Activated naive CD4-positive, alpha-beta T cell treated with anti-CD3 and anti-CD28 coated beads, Interleukin-2, amount 50 U/mL, for 24 hours (primary cell): ENCODE results near the gene HBM.
"Not testable (repeated sequence)": the region's sequence is repeated elsewhere in the genome, so short reads cannot be mapped to it uniquely, and the experiment has no call there.

Experiments used
- H3K27ac Mint-ChIP-seq: one replicate; pipeline ENCODE4 v1.8.0; 2021; ENCODE audit warnings: mild to moderate bottlenecking, mixed read lengths
- H3K27me3 Mint-ChIP-seq: one replicate; pipeline ENCODE4 v1.8.0; 2021; ENCODE audit warnings: mixed read lengths
- H3K36me3 Mint-ChIP-seq: one replicate; pipeline ENCODE4 v1.8.0; 2021; ENCODE audit warnings: mixed read lengths
- H3K4me1 Mint-ChIP-seq: one replicate; pipeline ENCODE4 v1.8.0; 2021; ENCODE audit warnings: mixed read lengths
- H3K4me3 Mint-ChIP-seq: one replicate; pipeline ENCODE4 v1.8.0; 2021; ENCODE audit warnings: mild to moderate bottlenecking, mixed read lengths
- H3K9me3 Mint-ChIP-seq: one replicate; pipeline ENCODE4 v1.8.0; 2021; ENCODE audit warnings: mixed read lengths

Gene HBM

GRCh38 chr16:138049-138417 is 27.7 kb upstream of the HBM start:
- Mint-ChIP-seq H3K4me3 (peak overlapping the region; percentile 89), H3K4me1 (peaks cover 28% of the 10 kb centered on the region), H3K36me3 (peaks cover 3% of the 10 kb centered on the region), H3K27me3 (no peaks in the 10 kb centered on the region), H3K27ac (peak overlapping the region; percentile 17), H3K9me3 (no peaks in the 10 kb centered on the region)

DNA sequence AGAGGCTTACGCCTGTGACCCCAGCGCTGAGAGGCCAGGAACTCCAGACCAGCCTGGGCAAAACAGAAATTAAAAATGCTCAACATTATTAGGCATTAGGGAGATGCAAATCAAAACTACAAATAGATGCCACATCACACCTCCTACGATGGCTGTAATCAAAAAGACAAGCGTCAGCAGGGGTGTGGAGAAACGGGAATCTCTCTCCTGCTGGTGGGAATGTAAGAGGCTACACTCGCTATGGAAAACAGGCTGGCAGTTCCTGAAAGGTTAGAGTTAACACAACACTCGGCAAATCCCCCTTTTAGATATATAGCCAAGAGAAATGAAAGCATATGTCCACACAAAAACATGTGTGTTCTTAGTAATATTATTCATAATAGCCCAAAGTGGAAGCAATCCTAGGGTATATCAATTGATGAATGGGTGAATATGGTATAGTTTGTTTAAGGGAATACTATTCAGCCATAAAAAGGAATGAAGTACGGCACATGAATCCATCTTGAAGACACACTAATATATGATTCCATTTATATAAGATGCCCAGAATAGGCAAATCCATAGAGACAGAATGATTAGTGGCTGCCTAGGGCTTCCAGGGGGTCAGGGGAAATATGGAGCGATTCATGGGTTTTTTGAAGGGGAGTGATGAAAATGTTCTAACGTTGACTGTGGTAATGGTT is 25.5 kb upstream of the HBM start:
- Mint-ChIP-seq H3K4me3 (peak overlapping the region; percentile 19), H3K27me3 (no peaks in the 10 kb centered on the region), H3K36me3 (peaks cover 3% of the 10 kb centered on the region), H3K9me3 (no peaks in the 10 kb centered on the region), H3K27ac (no peak overlapping the region), H3K4me1 (peaks cover 12% of the 10 kb centered on the region)

- H3K27ac Mint-ChIP-seq = no peak overlapping the region
- H3K9me3 Mint-ChIP-seq = no peaks in the 10 kb centered on the region
- no peaks in the 10 kb centered on the region for H3K36me3 Mint-ChIP-seq
- no peak overlapping the region for H3K4me3 Mint-ChIP-seq
- peaks cover 5% of the 10 kb centered on the region for H3K4me1 Mint-ChIP-seq
- peaks cover 2% of the 10 kb centered on the region for H3K27me3 Mint-ChIP-seq
These were observed 23.3 kb upstream of the HBM start for GRCh38 chr16:142405-142967.

- H3K4me1 Mint-ChIP-seq = peaks cover 5% of the 10 kb centered on the region
- no peak overlapping the region for H3K27ac Mint-ChIP-seq
- H3K4me3 Mint-ChIP-seq = no peak overlapping the region
- no peaks in the 10 kb centered on the region for H3K36me3 Mint-ChIP-seq
- peaks cover 2% of the 10 kb centered on the region for H3K27me3 Mint-ChIP-seq
- H3K9me3 Mint-ChIP-seq = no peaks in the 10 kb centered on the region
These were observed 22.7 kb upstream of the HBM start for GRCh38 chr16:143047-143446.

- H3K27ac Mint-ChIP-seq = no peak overlapping the region
These were observed 22.3 kb upstream of the HBM start for GRCh38 chr16:143456-143855.

DNA sequence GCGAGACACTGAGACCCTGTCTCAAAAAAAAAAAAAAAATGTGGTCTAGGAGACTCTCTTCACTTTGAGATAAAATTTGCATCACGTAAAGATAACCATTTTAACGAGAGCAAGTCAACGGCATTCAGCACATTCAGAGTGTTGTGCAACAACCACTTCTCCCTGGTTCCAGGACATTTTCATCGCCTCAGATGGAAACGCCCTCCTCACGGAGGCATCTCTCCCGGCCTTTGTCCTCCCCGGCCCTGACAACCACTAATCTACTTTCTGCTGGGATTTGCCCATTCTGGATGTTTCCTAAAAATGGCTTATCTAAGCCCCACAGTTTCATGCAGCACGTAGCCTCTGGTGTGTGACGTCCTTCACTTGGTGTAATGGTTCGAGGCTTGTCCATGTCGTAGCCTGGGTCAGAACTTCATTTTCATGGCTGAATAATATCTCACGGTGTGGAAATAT is 21.0 kb upstream of the HBM start:
- peak overlapping the region; percentile 18 for H3K27ac Mint-ChIP-seq
- H3K36me3 Mint-ChIP-seq = no peaks in the 10 kb centered on the region
- H3K9me3 Mint-ChIP-seq = no peaks in the 10 kb centered on the region
- peaks cover 7% of the 10 kb centered on the region for H3K27me3 Mint-ChIP-seq
- no peak overlapping the region for H3K4me3 Mint-ChIP-seq
- no peaks in the 10 kb centered on the region for H3K4me1 Mint-ChIP-seq

More at GRCh38 chr16:143456-143855, 22.3 kb upstream of the HBM start:
- no peaks in the 10 kb centered on the region for H3K36me3 Mint-ChIP-seq
- H3K9me3 Mint-ChIP-seq = no peaks in the 10 kb centered on the region
- peaks cover 5% of the 10 kb centered on the region for H3K4me1 Mint-ChIP-seq
- H3K4me3 Mint-ChIP-seq = no peak overlapping the region
- peaks cover 2% of the 10 kb centered on the region for H3K27me3 Mint-ChIP-seq

DNA sequence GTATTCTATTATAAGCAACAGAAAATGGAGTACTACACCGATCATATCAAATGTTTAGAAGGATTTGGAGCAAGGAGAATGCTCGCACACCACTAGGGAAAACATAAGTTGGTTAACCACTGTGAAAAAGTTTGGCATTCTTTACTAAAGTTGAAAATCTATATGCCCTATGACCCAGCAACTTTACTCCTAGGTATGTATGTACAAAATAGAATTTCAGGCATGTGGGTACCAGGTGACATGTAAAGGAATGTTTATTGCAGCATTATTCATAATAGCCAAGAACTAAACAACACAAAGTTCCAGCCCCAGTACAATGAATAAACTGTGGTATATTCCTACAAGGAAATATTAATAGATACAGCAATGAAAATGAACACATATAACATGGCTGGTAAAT is 19.1 kb upstream of the HBM start:
- peaks cover 10% of the 10 kb centered on the region for H3K27me3 Mint-ChIP-seq
- no peak overlapping the region for H3K4me3 Mint-ChIP-seq
- H3K4me1 Mint-ChIP-seq = no peaks in the 10 kb centered on the region
- no peaks in the 10 kb centered on the region for H3K36me3 Mint-ChIP-seq
- no peaks in the 10 kb centered on the region for H3K9me3 Mint-ChIP-seq
- no peak overlapping the region for H3K27ac Mint-ChIP-seq

- no peaks in the 10 kb centered on the region for H3K9me3 Mint-ChIP-seq
- H3K4me1 Mint-ChIP-seq = peaks cover under 1% of the 10 kb centered on the region
- peak overlapping the region; percentile 70 for H3K27ac Mint-ChIP-seq
- H3K4me3 Mint-ChIP-seq = no peak overlapping the region
- H3K27me3 Mint-ChIP-seq = peaks cover 11% of the 10 kb centered on the region
- H3K36me3 Mint-ChIP-seq = no peaks in the 10 kb centered on the region
These were observed 16.6 kb upstream of the HBM start for GRCh38 chr16:149024-149660.

- Mint-ChIP-seq H3K9me3 (no peaks in the 10 kb centered on the region), H3K27me3 (peaks cover 21% of the 10 kb centered on the region), H3K4me1 (peaks cover 9% of the 10 kb centered on the region), H3K36me3 (no peaks in the 10 kb centered on the region), H3K4me3 (no peak within 1 kb of the TSS), H3K27ac (no peak within 1 kb of the TSS)
These were observed 13.3 kb upstream of the HBM start, which contains the start of gene HBZ for GRCh38 chr16:152141-153128. TSS of gene HBZ (plus strand) at chr16:152644. CDS start at chr16:152910, 266 bp downstream.

DNA sequence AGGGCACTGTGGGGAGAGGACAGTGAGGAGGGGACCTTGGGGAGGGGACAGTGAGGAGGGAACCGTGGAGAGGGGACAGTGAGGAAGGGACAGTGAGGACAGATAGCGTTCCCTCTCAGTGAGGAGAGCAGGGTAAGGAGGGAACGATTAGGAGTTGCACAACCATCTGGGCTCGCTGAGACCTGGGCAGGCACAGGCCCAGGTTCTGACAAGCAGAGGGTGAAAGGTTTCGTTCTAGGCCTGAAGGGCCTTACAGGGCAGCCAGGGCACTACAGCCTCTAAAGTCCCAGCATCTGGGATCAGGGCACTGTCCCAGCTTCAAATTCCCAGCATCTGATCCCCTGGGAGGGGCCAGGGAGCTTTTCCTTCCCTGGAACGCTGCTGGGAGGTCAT is 12.7 kb upstream of the HBM start:
- not testable (repeated sequence) for H3K36me3 Mint-ChIP-seq, H3K27ac Mint-ChIP-seq, H3K4me1 Mint-ChIP-seq, H3K4me3 Mint-ChIP-seq, H3K9me3 Mint-ChIP-seq
- H3K27me3 Mint-ChIP-seq = peaks cover 21% of the 10 kb centered on the region

GRCh38 chr16:153550-154216 is 12.1 kb upstream of the HBM start:
- H3K9me3 Mint-ChIP-seq, H3K4me1 Mint-ChIP-seq, H3K27ac Mint-ChIP-seq, H3K4me3 Mint-ChIP-seq, H3K36me3 Mint-ChIP-seq: not testable (repeated sequence)
- peaks cover 23% of the 10 kb centered on the region for H3K27me3 Mint-ChIP-seq

DNA sequence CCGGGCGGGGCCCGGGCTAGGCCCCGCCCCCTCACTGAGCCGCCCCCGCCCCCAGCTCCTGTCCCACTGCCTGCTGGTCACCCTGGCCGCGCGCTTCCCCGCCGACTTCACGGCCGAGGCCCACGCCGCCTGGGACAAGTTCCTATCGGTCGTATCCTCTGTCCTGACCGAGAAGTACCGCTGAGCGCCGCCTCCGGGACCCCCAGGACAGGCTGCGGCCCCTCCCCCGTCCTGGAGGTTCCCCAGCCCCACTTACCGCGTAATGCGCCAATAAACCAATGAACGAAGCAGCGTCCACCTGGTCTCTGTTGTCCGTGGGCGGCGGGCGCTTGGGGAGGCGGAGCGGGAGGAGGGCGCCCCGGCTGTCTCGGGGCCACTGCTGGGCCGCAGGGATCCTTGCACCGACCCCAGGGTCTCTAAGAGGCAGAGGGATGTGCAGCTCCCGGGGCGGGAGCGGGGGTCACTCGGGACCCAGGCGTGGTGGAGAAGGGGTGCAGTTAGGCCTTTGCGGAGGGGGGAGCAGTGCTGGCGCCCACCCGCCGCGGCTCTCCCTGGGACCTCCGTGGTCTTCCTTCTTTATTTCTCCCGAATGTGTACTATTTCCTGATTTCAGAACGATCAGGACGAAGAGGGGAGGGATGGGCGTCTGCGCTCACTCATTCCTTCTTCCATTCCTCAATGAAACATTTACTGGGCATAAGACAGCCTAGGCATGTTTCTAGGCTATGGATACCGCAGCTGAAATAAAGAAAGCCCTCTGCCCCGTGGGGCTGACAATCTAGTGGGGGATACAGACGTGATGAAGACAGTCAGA is 11.4 kb upstream of the HBM start:
- Mint-ChIP-seq H3K36me3 (no peaks in the 10 kb centered on the region), H3K27ac (peak overlapping the region; percentile 15), H3K4me3 (peak overlapping the region; percentile 77), H3K27me3 (peaks cover 26% of the 10 kb centered on the region), H3K4me1 (peaks cover 9% of the 10 kb centered on the region), H3K9me3 (no peaks in the 10 kb centered on the region)

- H3K36me3 Mint-ChIP-seq = no peaks in the 10 kb centered on the region
- no peak overlapping the region for H3K27ac Mint-ChIP-seq
- peaks cover 25% of the 10 kb centered on the region for H3K27me3 Mint-ChIP-seq
These were observed 10.8 kb upstream of the HBM start for GRCh38 chr16:155031-155398.

GRCh38 chr16:159136-159849 is 6.5 kb upstream of the HBM start:
- Mint-ChIP-seq H3K27ac (no peak overlapping the region), H3K9me3 (no peaks in the 10 kb centered on the region), H3K4me1 (peaks cover 6% of the 10 kb centered on the region), H3K4me3 (no peak overlapping the region), H3K36me3 (no peaks in the 10 kb centered on the region), H3K27me3 (peaks cover 21% of the 10 kb centered on the region)

More at GRCh38 chr16:155031-155398, 10.8 kb upstream of the HBM start:
- peaks cover 9% of the 10 kb centered on the region for H3K4me1 Mint-ChIP-seq
- H3K9me3 Mint-ChIP-seq = no peaks in the 10 kb centered on the region
- peak overlapping the region; percentile 77 for H3K4me3 Mint-ChIP-seq
